ENCODE results near the gene IMP3.

- TF ChIP-seq ZNF274 (IDR thresholded peaks at IDR 0.05; ENCODE audit: low read depth, low read length) (no peak), CTCF (IDR thresholded peaks at IDR 0.05 in 2 of 3, conservative IDR thresholded peaks at IDR 0.05 in 1 of 3; ENCODE audit: borderline replicate concordance in 1 of 3, insufficient read depth in 1 of 3, low read depth in 2 of 3, low read length in 2 of 3) (no peak), ZFX (IDR thresholded peaks at IDR 0.05) (no peak), POLR2AphosphoS5 (IDR thresholded peaks at IDR 0.05; ENCODE audit: low read depth, low read length) (no peak), ZBTB33 (IDR thresholded peaks at IDR 0.05; ENCODE audit: extremely low read depth, insufficient replicate concordance, low read length) (no peak), EZH2phosphoT487 (IDR thresholded peaks at IDR 0.05; ENCODE audit: borderline replicate concordance) (no peak), EGR1 (IDR thresholded peaks at IDR 0.05; ENCODE audit: low read depth) (no peak), POLR2A (IDR thresholded peaks at IDR 0.05; ENCODE audit: borderline replicate concordance, extremely low read depth, insufficient read depth, insufficient read length) (no peak), SP1 (IDR thresholded peaks at IDR 0.05; ENCODE audit: low read depth) (no peak)
These were observed 40.6 kb downstream of the IMP3 start for GRCh38 chr15:75599401-75599800.

Data from HCT116 (cell line).